AG04450 (cell line): ENCODE data around the gene POPDC3. TPM values are rescaled to one million over a fixed set of nuclear protein-coding genes. Genes with fewer than 3 reads are reported as not detected.

ENCODE experiments used
- CTCF ChIA-PET: fragments of 300-600, 350-600 bp; formaldehyde crosslinking; extraction: SDS; loops from one replicate; lab custom pipeline; 2022; ENCODE audit warnings: antibody characterized with exemption, inconsistent platforms; lab: Charles Lee
- POLR2A ChIA-PET: fragments of 350-600 bp; formaldehyde crosslinking; extraction: SDS; loops from one replicate; lab custom pipeline; 2021; ENCODE audit warnings: antibody characterized with exemption, inconsistent platforms; lab: Yijun Ruan, JAX
- DNase-seq: peaks from one replicate; pipeline ENCODE4 v3.0.0-alpha.2; 2011; ENCODE audit warnings: low read depth, low spot score
- H3K27ac ChIP-seq: one replicate; pipeline ENCODE4 v1.5.1; 2012; ENCODE audit warnings: low read depth, low read length, control low read depth
- H3K27me3 ChIP-seq: one replicate; pipeline ENCODE4 v1.6.0; 2012; ENCODE audit warnings: low read length; ENCODE audit not compliant: control insufficient read depth, insufficient read depth
- H3K4me3 ChIP-seq: 2 replicates; pipeline ENCODE4 v1.5.1; 2011; ENCODE audit warnings: mild to moderate bottlenecking, low read depth, low read length, control low read depth
- H3K9me3 ChIP-seq: 2 replicates; pipeline ENCODE4 v1.5.1; 2012; ENCODE audit warnings: low read length; ENCODE audit not compliant: control insufficient read depth, insufficient read depth
- polyA plus RNA-seq: library from polyadenylated mRNA; depleted of rRNA; stranded (reverse); fragments of >200 nt; gene quantifications from 2 replicates; pipeline ENCODE4 v1.2.3, GENCODE V29; 2011
- TF ChIP-seq, protein P1 (sequence below): IDR thresholded peaks from 2 replicates; pipeline ENCODE4 v1.5.1; 2011; ENCODE audit warnings: low read depth, low read length, control low read depth, inconsistent platforms

Gene POPDC3
- polyA plus RNA-seq, 1 experiment, result 29.1 TPM

DNA sequence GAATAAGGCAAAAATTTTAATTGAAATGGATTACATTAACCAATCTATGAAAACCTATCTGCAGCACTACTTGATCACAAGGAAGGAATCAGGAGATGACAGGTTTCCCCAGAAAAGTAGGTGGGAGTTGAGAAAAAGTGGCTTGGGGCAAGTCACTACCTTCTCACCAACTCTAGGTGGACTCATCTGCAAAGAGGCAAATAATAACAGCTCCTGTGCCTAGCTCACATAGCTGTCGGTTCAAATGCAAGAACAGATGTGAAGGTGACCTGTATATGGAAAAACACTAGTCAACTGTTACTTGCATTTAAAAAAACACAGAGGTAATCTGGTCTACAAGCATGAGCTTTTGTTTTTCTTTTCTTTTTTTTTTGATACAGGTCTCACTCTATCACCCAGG lies 67.2 kb downstream of the POPDC3 start:
- no peak overlapping the region for H3K4me3 ChIP-seq
- POLR2A ChIA-PET, result no interaction called here
- H3K9me3 ChIP-seq, result no peaks in the 10 kb centered on the region
- H3K27me3 ChIP-seq, result no peaks in the 10 kb centered on the region
- no peak overlapping the region for H3K27ac ChIP-seq
- CTCF ChIA-PET, result interaction anchor here (0.6 to 1.1 kb wide), 3 partner anchors 18 to 290 kb away, joined by 3 to 9 read pairs (median 5); partner anchors contain the start of gene PREP
- DNase-seq, result no peak
- TF ChIP-seq, protein P1, sequence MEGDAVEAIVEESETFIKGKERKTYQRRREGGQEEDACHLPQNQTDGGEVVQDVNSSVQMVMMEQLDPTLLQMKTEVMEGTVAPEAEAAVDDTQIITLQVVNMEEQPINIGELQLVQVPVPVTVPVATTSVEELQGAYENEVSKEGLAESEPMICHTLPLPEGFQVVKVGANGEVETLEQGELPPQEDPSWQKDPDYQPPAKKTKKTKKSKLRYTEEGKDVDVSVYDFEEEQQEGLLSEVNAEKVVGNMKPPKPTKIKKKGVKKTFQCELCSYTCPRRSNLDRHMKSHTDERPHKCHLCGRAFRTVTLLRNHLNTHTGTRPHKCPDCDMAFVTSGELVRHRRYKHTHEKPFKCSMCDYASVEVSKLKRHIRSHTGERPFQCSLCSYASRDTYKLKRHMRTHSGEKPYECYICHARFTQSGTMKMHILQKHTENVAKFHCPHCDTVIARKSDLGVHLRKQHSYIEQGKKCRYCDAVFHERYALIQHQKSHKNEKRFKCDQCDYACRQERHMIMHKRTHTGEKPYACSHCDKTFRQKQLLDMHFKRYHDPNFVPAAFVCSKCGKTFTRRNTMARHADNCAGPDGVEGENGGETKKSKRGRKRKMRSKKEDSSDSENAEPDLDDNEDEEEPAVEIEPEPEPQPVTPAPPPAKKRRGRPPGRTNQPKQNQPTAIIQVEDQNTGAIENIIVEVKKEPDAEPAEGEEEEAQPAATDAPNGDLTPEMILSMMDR, result no peak

DNA sequence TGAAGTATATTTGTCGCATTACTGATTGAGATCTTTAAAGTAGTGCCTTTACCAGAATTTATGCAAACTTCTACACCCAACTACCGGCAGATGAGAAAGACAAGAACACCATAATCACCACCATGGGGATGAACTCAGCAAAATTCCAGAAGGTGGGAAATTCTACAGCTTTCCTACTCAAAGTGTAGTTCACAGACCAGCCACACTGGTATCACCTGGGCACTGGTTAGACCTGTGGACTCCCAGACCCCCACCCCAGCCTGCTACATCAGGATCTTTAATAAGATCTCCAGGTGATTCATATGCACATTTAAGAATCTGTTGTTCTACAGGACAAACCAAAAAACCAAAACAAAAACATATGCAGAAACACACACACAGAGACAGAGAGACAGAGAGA lies 67.9 kb downstream of the POPDC3 start:
- no peak overlapping the region for H3K27ac ChIP-seq
- no peaks in the 10 kb centered on the region for H3K27me3 ChIP-seq
- H3K9me3 ChIP-seq, result no peaks in the 10 kb centered on the region
- TF ChIP-seq, protein P1, result no peak
- ChIA-PET CTCF (interaction anchor here (1.3 kb wide), 1 partner anchor 252 kb away, joined by 8 read pairs; no protein-coding TSS in a partner anchor), POLR2A (no interaction called here)
- no peak overlapping the region for H3K4me3 ChIP-seq
- no peak for DNase-seq

DNA sequence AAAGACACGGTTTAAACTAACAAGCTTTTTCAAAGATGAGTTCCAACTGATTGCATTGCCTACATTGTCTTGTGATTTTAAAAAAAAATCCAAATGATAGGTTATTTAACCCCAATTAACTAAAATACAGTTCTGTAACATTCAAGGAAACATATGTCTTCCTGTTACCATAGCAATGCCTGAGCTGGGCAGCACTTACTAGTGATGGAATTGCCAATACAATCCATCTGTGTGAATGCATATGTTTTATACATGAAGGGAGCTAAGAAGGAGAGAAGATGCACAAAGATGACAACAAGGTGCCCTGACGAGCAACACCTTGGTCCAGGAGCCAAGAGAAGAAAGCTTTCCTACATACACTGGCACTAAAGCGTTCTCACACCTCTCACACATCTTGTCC lies 68.7 kb downstream of the POPDC3 start:
- Histone ChIP-seq H3K27ac (no peak overlapping the region), H3K4me3 (no peak overlapping the region), H3K9me3 (no peaks in the 10 kb centered on the region), H3K27me3 (no peaks in the 10 kb centered on the region)
- TF ChIP-seq, protein P1, result no peak
- no peak for DNase-seq
- CTCF ChIA-PET, result interaction anchor here (1.2 to 1.9 kb wide), 3 partner anchors 23 to 252 kb away, joined by 3 to 10 read pairs (median 8); no protein-coding TSS in a partner anchor
- POLR2A ChIA-PET, result no interaction called here

DNA sequence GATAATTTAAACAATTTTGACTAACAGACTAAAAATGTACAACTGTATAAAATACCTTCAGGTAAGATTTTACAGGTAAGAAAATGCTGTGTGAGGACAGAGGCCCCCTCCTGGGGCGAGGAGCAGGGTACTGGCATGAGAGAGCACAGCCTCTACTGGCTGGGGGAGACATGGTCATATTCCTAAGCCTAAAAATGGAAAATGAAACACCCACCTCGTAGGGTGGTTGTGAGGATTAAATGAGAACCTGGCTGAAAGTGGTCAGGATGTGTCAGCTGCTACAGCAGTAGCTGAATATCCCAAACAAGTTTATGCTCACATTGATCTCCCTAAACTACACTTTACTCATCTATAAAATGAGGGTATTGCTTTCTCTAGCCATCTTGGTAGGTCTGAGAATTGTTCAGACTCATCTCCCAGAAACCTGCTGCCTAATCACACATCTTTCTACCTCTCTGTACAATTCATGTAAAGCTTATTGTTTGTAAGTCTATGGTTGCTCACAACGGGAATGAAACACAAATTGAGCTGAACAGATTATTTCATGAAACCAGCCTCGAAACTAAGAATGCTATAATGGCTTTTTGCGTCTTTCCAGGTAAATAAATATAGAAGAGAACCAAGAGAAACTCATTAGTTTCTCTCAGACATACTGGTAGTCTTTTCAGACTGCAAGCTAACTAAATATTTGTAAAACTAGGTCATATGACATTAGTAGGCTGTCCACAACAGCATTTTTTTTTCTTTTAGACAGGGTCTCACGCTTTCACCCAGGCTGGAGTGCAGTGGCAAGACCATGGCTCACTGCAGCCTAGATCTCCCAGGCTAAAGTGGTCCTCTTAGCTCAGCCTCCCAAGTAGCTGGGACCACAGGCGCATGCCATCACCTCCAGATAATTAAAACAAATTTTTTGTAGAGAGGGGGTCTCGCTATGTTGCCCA lies 69.6 kb downstream of the POPDC3 start:
- no peak overlapping the region for H3K27ac ChIP-seq
- ChIA-PET POLR2A (no interaction called here), CTCF (interaction anchor here (1.2 to 1.9 kb wide), 3 partner anchors 22 to 253 kb away, joined by 3 to 10 read pairs (median 8); no protein-coding TSS in a partner anchor)
- H3K27me3 ChIP-seq, result no peaks in the 10 kb centered on the region
- TF ChIP-seq, protein P1, result no peak
- H3K4me3 ChIP-seq, result no peak overlapping the region
- no peaks in the 10 kb centered on the region for H3K9me3 ChIP-seq
- DNase-seq, result no peak
